H1 (cell line): ENCODE results near the gene ABI1. TPM values are rescaled to one million over a fixed set of nuclear protein-coding genes. Genes with fewer than 3 reads are reported as not detected.

Source experiments
- ASH2L ChIP-seq: fragments of 200-600, 300-600 bp; sonication (generic); IDR thresholded peaks from one replicate; pipeline ENCODE4 v1.7.1; 2017; ENCODE audit warnings: low read length
- BRCA1 ChIP-seq: IDR thresholded peaks from 2 replicates; pipeline ENCODE4 v1.6.1; 2012; ENCODE audit warnings: low read depth, low read length, improper control_type of control experiment
- CBX5 ChIP-seq: fragments of 300-800, 300-1000 bp; sonication (generic); IDR thresholded peaks from 2 replicates; pipeline ENCODE4 v1.7.1; 2016; ENCODE audit warnings: antibody characterized with exemption, low read length, low read depth
- EGR1 ChIP-seq: IDR thresholded peaks from 2 replicates; pipeline ENCODE4 v1.6.1; 2011; ENCODE audit warnings: low read depth, low read length, borderline replicate concordance
- JUND ChIP-seq: IDR thresholded peaks from 2 replicates; pipeline ENCODE4 v1.6.1; 2011; ENCODE audit warnings: mild to moderate bottlenecking, improper control_type of control experiment, low read length
- SP1 ChIP-seq: IDR thresholded peaks from 2 replicates; pipeline ENCODE4 v1.6.1; 2011; ENCODE audit warnings: low read depth, low read length
- YY1 ChIP-seq: IDR thresholded peaks from 2 replicates; pipeline ENCODE4 v1.6.1; 2011; ENCODE audit warnings: low read depth, mild to moderate bottlenecking, low read length
- polyA plus RNA-seq, 7 experiments: library from polyadenylated mRNA; depleted of rRNA in 3 of 7; stranded (reverse) in 5 of 7; unstranded in 2 of 7; fragments of >200 nt in 5 of 7; fragments of 200-250 nt in 2 of 7; gene quantifications; 1 replicate in 5 of 7; 2 replicates in 1 of 7; 4 replicates in 1 of 7; pipeline versions ENCODE4 v1.2.1 to v1.2.3, GENCODE V29; 2011 to 2013; ENCODE audit warnings: missing spikeins in 2 of 7, mixed read lengths in 2 of 7
- total RNA-seq: library from RNA; stranded (reverse); fragmentation: NEBNext Ultra II Directional; extraction: Animal tissue kit (Norgen Biotek cat#: 25700); gene quantifications from 2 replicates; pipeline ENCODE4 v1.2.1, GENCODE V29; 2021
- TF ChIP-seq, protein P1 (sequence below): IDR thresholded peaks from 2 replicates; pipeline ENCODE4 v1.6.1; 2011; ENCODE audit warnings: low read length, improper control_type of control experiment

The ABI1 gene
- total and polyA plus RNA-seq, 2 of the 8 experiments (the other 6 are each of a cell fraction or from before 2014, with no cell fraction given), result 35.4 to 37.0 TPM

DNA sequence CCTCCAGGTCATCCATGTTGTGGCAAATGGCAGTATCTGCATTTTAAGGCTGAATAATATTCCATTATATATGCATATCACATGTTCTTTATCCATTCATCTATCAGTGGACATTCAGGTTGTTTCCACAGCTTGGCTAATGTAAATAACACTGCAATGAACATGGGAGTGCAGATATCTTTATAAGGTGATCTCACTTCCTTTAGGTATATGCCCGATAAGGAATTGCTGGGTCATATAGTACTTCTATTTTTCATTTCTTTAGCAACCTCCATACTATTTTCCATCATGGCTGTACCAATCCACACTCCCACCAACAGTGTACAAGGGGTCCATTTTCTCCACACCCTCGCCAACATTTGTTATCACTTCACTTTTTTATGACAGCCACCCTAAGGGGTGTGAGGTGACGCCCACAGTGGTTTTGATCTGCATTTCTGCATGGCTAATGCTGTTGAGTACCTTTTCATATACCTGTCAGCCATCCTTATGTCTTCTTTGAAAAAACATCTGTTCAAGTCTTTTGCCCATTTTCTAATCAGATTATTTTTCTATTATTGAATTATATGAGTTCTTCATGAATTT is 18.9 kb downstream of the ABI1 start (continued):
- TF ChIP-seq YY1 (no peak), CBX5 (no peak), JUND (no peak), ASH2L (no peak), SP1 (no peak), EGR1 (no peak), BRCA1 (no peak)
- TF ChIP-seq, protein P1, sequence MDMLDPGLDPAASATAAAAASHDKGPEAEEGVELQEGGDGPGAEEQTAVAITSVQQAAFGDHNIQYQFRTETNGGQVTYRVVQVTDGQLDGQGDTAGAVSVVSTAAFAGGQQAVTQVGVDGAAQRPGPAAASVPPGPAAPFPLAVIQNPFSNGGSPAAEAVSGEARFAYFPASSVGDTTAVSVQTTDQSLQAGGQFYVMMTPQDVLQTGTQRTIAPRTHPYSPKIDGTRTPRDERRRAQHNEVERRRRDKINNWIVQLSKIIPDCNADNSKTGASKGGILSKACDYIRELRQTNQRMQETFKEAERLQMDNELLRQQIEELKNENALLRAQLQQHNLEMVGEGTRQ, result no peak
